WTC11 (cell line): ENCODE results near the gene LRIG3.

Source experiments
- CBFB ChIP-seq: sonication (generic); formaldehyde crosslinking; IDR thresholded peaks from 2 replicates; pipeline ENCODE4 v1.8.1; 2022; ENCODE audit warnings: mild to moderate bottlenecking, low read depth, missing genetic modification reagents
- CREM ChIP-seq: sonication (generic); formaldehyde crosslinking; IDR thresholded peaks from 2 replicates; pipeline ENCODE4 v1.8.1; 2022; ENCODE audit warnings: mild to moderate bottlenecking, missing genetic modification reagents, moderate library complexity
- CTCF ChIP-seq: fragments of 200-600 bp; IDR thresholded peaks from 2 replicates; pipeline ENCODE4 v1.8.0; 2022; ENCODE audit warnings: antibody characterized with exemption
- E2F5 ChIP-seq: sonication (generic); formaldehyde crosslinking; IDR thresholded peaks from 2 replicates; pipeline ENCODE4 v1.8.1; 2022; ENCODE audit warnings: mild to moderate bottlenecking, moderate library complexity, missing genetic modification reagents
- GTF2I ChIP-seq: fragments of 250-450 bp; sonication (Bioruptor Pico); conservative IDR thresholded peaks from 2 replicates; pipeline ENCODE4 v1.4.0; 2021; ENCODE audit warnings: mild to moderate bottlenecking
- IRF2 ChIP-seq: sonication (generic); formaldehyde crosslinking; IDR thresholded peaks from 2 replicates; pipeline ENCODE4 v1.8.0; 2022; ENCODE audit warnings: low read depth, missing genetic modification reagents, borderline replicate concordance
- KAT7 ChIP-seq: sonication (generic); formaldehyde crosslinking; IDR thresholded peaks from 2 replicates; pipeline ENCODE4 v1.8.1; 2023; ENCODE audit warnings: missing genetic modification reagents, mild to moderate bottlenecking, borderline replicate concordance
- TCF7 ChIP-seq: sonication (generic); formaldehyde crosslinking; IDR thresholded peaks from 2 replicates; pipeline ENCODE4 v1.8.0; 2022; ENCODE audit warnings: mild to moderate bottlenecking, low read depth, missing genetic modification reagents, moderate library complexity
- ZNF512 ChIP-seq: sonication (generic); formaldehyde crosslinking; IDR thresholded peaks from 2 replicates; pipeline ENCODE4 v1.8.1; 2022; ENCODE audit warnings: missing genetic modification reagents, borderline replicate concordance
- ZNF671 ChIP-seq: fragments of 250-450 bp; sonication (Bioruptor Pico); IDR thresholded peaks from 2 replicates; pipeline ENCODE4 v1.8.0; 2021; ENCODE audit warnings: mild to moderate bottlenecking

- TF ChIP-seq CTCF, result no peak
- no peak for TF ChIP-seq ZNF671 (CRISPR knock-in tag)
- no peak for TF ChIP-seq IRF2 (CRISPR knock-in tag)
- TF ChIP-seq GTF2I (CRISPR knock-in tag), result no peak
- no peak for TF ChIP-seq CREM (CRISPR knock-in tag)
- TF ChIP-seq CBFB, result no peak
- no peak for TF ChIP-seq ZNF512
- TF ChIP-seq KAT7 (CRISPR knock-in tag), result no peak
- TF ChIP-seq TCF7 (CRISPR knock-in tag), result no peak
- TF ChIP-seq E2F5 (CRISPR knock-in tag), result no peak
Observed at GRCh38 chr12:58957298-58957697, 37.0 kb upstream of the LRIG3 start.
